C4-2B (cell line): Measurements from ENCODE around the gene CBX1.

Source experiments
- CTCF ChIP-seq: fragments of 450-650 bp; conservative IDR thresholded peaks from 2 replicates; pipeline ENCODE4 v1.5.1; 2017; ENCODE audit warnings: mild to moderate bottlenecking
- ZFX ChIP-seq: fragments of 450-650 bp; IDR thresholded peaks from 2 replicates; pipeline ENCODE4 v1.6.1; 2017

- TF ChIP-seq CTCF (no peak), ZFX (peak; percentile 44; the same call in 1 of the 2 replicates)
Measured at GRCh38 chr17:48024149-48025039, 76.9 kb downstream of the CBX1 start.
